Natural killer cell (primary cell): ENCODE results near the gene UBE2QL1. TPM values are rescaled to one million over a fixed set of nuclear protein-coding genes. Genes with fewer than 3 reads are reported as not detected.

ENCODE experiments used
- ATAC-seq, 3 donors: fragments of 150-1000 bp in 2 of 3; fragments of 200-7000 bp in 1 of 3; cut with Tn5 transposase; 1 replicate in 1 of 3; 2 replicates in 2 of 3; pipeline ENCODE4 v1.10.0; 2021; ENCODE audit warnings: mild to moderate bottlenecking in 2 of 3, moderate library complexity in 2 of 3
- DNase-seq, 2 donors: peaks; one replicate each; pipeline versions ENCODE4 v3.0.0 to v3.0.0-alpha.2; 2013 to 2021; ENCODE audit warnings: mixed read lengths in 1 of 2
- H3K27ac ChIP-seq: one replicate; pipeline ENCODE4 v1.5.1; 2013; ENCODE audit warnings: mild to moderate bottlenecking, low read length
- H3K27me3 ChIP-seq: one replicate; pipeline ENCODE4 v1.6.1; 2013; ENCODE audit warnings: low read length; ENCODE audit not compliant: control insufficient read depth, insufficient read depth
- H3K36me3 ChIP-seq: one replicate; pipeline ENCODE4 v1.6.1; 2013; ENCODE audit warnings: low read length; ENCODE audit not compliant: control insufficient read depth, insufficient read depth
- H3K4me1 ChIP-seq: one replicate; pipeline ENCODE4 v1.6.1; 2013; ENCODE audit warnings: low read length; ENCODE audit not compliant: control insufficient read depth, insufficient read depth
- H3K4me3 ChIP-seq: one replicate; pipeline ENCODE4 v1.5.1; 2013; ENCODE audit warnings: low read length
- H3K9me3 ChIP-seq: one replicate; pipeline ENCODE4 v1.6.1; 2013; ENCODE audit warnings: low read length; ENCODE audit not compliant: control insufficient read depth, insufficient read depth
- H3K27ac Mint-ChIP-seq, 2 donors: one replicate each; pipeline ENCODE4 v1.8.0; 2022; ENCODE audit warnings: mild to moderate bottlenecking in 2 of 2, mixed read lengths in 2 of 2, moderate library complexity in 1 of 2
- H3K27me3 Mint-ChIP-seq, 2 donors: one replicate each; pipeline ENCODE4 v1.8.0; 2022; ENCODE audit warnings: low read depth in 2 of 2, mixed read lengths in 2 of 2
- H3K36me3 Mint-ChIP-seq: one replicate; pipeline ENCODE4 v1.8.0; 2022; ENCODE audit warnings: mixed read lengths
- H3K4me1 Mint-ChIP-seq, 2 donors: one replicate each; pipeline ENCODE4 v1.8.0; 2022; ENCODE audit warnings: mixed read lengths in 2 of 2
- H3K4me3 Mint-ChIP-seq: one replicate; pipeline ENCODE4 v1.8.0; 2022; ENCODE audit warnings: mild to moderate bottlenecking, moderate library complexity, mixed read lengths
- H3K9me3 Mint-ChIP-seq, 2 donors: one replicate each; pipeline ENCODE4 v1.8.0; 2022; ENCODE audit warnings: mixed read lengths in 2 of 2
- CTCF ChIP-seq: fragments of 200-600 bp; IDR thresholded peaks from one replicate; pipeline ENCODE4 v1.8.0; 2022; ENCODE audit warnings: antibody characterized with exemption
- WGBS: methylation state at CpG from one replicate; pipeline ENCODE4 v1.1.7; 2013; ENCODE audit warnings: missing lambda C conversion rate; ENCODE audit not compliant: insufficient coverage; 5-methylcytosine and 5-hydroxymethylcytosine counted together
- intact Hi-C: fragments of 100-400 bp; cut with micrococcal nuclease; formaldehyde crosslinking; loops from one replicate; pipeline ENCODE4 v1.14.2; 2022
- total RNA-seq, 4 donors: library from RNA; stranded (reverse); fragments of 120-200 nt in 1 of 4; gene quantifications; one replicate each; pipeline versions ENCODE4 v1.2.3 to v1.2.4, GENCODE V29; 2013 to 2022

Gene UBE2QL1
- total RNA-seq, 3 donors from 2014 or later (not counting 1 experiment from before 2014, with no cell fraction given): not detected

GRCh38 chr5:6465831-6466790, 17.5 kb downstream of the UBE2QL1 start:
- Histone ChIP-seq H3K27ac (no peak overlapping the region), H3K4me1 (no peaks in the 10 kb centered on the region), H3K27me3 (no peaks in the 10 kb centered on the region), H3K4me3 (no peak overlapping the region), H3K9me3 (no peaks in the 10 kb centered on the region), H3K36me3 (no peaks in the 10 kb centered on the region)
- intact Hi-C loops: no loop called here
- peaks cover 7 to 11% of the 10 kb centered on the region in 2 donors for H3K27me3 Mint-ChIP-seq
- no peaks in the 10 kb centered on the region for H3K4me1 Mint-ChIP-seq
- H3K4me3 Mint-ChIP-seq: no peak overlapping the region
- TF ChIP-seq CTCF: no peak
- WGBS: 44% methylated on average over 27 of the region's 28 CpGs
- H3K36me3 Mint-ChIP-seq: no peaks in the 10 kb centered on the region
- no peaks in the 10 kb centered on the region for H3K9me3 Mint-ChIP-seq
- DNase-seq: no peak
- no peak for ATAC-seq
- no peak overlapping the region for H3K27ac Mint-ChIP-seq

GRCh38 chr5:6466975-6467567, 18.4 kb downstream of the UBE2QL1 start:
- H3K27ac ChIP-seq: no peak overlapping the region
- H3K27ac Mint-ChIP-seq: no peak overlapping the region
- H3K4me3 Mint-ChIP-seq: no peak overlapping the region
- H3K4me1 ChIP-seq: no peaks in the 10 kb centered on the region
- H3K9me3 Mint-ChIP-seq: no peaks in the 10 kb centered on the region
- no peaks in the 10 kb centered on the region for H3K36me3 ChIP-seq
- peaks cover 8% of the 10 kb centered on the region in 2 donors for H3K27me3 Mint-ChIP-seq
- no peaks in the 10 kb centered on the region for H3K4me1 Mint-ChIP-seq
- H3K4me3 ChIP-seq: no peak overlapping the region
- 58% methylated on average over 4 of the region's 5 CpGs for WGBS
- no peaks in the 10 kb centered on the region for H3K36me3 Mint-ChIP-seq
- no peak for ATAC-seq
- no peaks in the 10 kb centered on the region for H3K9me3 ChIP-seq
- intact Hi-C loops: no loop called here
- no peaks in the 10 kb centered on the region for H3K27me3 ChIP-seq
- DNase-seq: no peak
- TF ChIP-seq CTCF: no peak

GRCh38 chr5:6467591-6467990, 18.9 kb downstream of the UBE2QL1 start:
- Histone ChIP-seq H3K4me3 (no peak overlapping the region), H3K4me1 (no peaks in the 10 kb centered on the region), H3K36me3 (no peaks in the 10 kb centered on the region), H3K27ac (no peak overlapping the region), H3K9me3 (no peaks in the 10 kb centered on the region), H3K27me3 (no peaks in the 10 kb centered on the region)
- peaks cover 8 to 9% of the 10 kb centered on the region in 2 donors for H3K27me3 Mint-ChIP-seq
- 87% methylated on average over 10 of the region's 10 CpGs for WGBS
- H3K4me1 Mint-ChIP-seq: no peaks in the 10 kb centered on the region
- intact Hi-C loops: no loop called here
- no peak overlapping the region for H3K4me3 Mint-ChIP-seq
- H3K9me3 Mint-ChIP-seq: no peaks in the 10 kb centered on the region
- H3K27ac Mint-ChIP-seq: no peak overlapping the region
- no peak for TF ChIP-seq CTCF
- H3K36me3 Mint-ChIP-seq: no peaks in the 10 kb centered on the region
- no peak for ATAC-seq
- DNase-seq: no peak
